ENCODE results near the gene DUOXA2.
"Not testable (repeated sequence)": the region's sequence is repeated elsewhere in the genome, so short reads cannot be mapped to it uniquely, and the experiment has no call there.

The DUOXA2 gene

DNA sequence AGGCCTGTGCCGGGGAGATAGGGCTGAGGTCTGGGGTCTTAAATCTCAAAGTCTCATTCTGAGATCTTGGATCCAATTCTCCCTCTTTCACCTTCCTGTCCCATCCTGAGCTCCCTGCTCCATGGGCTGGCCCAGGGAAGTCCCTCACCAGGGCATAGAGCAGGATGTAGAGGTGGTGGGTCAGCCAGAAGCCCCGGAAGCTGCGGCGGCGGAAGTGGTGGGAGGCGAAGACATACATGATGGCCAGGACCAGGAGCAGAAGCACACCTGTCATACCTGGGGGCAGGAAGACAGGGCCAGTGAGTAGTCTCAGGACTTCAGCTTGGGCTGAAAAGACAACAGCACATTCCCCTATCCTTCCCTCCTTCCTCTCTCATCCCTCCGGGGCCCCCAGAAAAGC lies 16.7 kb upstream of the DUOXA2 start:
- DNase-seq = no peak

- DNase-seq = no peak
These were observed 14.5 kb upstream of the DUOXA2 start for GRCh38 chr15:45099549-45100165.

DNA sequence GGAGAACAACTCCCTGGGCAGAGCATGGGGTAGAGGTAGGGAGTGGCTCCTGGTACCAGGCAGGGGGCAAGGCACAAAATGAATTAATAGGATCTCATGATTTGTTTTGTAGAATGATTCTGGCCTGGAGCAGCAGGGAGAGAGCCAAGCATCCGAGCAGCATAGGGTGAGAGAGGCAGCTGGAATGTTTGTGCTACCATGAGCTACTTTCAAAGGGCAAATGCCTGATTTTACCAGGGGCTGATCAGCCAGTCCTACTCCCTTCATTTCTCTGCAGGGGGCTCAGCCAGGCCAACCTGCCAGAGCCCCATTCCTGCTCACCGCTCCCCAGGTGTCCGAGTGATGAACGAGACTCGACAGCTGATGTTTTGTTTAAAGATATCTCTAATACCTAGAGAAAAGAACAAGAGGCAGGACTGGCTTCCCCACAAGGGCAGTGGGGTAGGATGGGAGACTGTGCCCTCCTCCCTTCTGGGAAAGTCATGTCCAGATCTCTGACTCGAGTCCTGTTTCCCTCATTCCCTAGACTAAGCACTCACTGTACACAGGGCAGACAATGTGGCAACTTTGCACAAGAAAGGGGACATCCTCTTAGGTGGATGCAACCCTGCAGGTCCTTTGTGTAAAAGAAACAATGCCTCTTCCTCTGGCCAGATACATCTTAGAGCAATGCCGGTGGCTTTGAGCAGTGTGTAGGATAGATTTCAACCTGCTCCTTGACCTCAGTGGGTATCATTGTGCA lies 13.1 kb upstream of the DUOXA2 start:
- no peak for DNase-seq

GRCh38 chr15:45101749-45102148 lies 12.4 kb upstream of the DUOXA2 start:
- no peak for DNase-seq

- DNase-seq = no peak
These were observed 11.9 kb upstream of the DUOXA2 start for GRCh38 chr15:45102226-45102625.

DNA sequence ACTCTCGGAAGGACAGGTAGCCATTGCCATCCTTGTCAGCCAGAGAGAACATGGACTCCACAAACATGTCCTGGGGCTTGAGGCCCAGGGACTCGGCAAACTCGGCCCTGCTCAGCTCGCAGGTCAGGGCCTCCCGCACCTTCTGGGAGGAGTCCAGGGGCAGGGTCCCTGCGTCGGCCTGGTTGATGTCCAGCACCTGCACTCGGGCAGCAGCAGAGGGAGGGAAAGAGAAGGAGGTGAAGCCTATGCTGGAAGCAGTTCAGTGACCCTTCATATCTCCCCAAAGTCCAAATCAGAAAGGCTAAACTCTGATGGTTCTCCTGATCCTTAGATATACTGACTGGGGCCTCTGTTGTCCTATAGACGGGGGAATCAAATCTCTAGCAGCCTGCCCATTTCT lies 10.0 kb upstream of the DUOXA2 start:
- not testable (repeated sequence) for DNase-seq

DNA sequence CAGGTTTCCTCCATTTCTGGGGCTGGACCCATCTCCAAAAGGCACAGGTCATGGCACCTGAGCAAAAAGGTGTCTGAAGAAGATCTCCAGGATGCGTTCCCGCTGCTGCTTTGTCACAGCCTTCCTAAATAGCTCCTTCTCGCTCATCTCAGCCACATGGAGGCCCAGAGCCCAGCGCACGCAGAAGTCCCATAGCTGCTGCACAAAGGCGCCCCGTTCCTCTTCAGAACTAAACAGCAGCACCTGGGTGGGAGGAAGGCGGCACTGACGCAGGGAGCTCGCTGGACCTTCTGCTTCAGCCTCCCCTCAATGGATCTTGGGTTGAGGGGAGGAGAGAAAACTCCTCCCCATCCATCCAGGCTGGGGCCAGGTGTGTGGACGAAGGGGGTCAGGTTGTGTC lies 8.5 kb upstream of the DUOXA2 start:
- DNase-seq = no peak

- no peak for DNase-seq
These were observed 7.9 kb upstream of the DUOXA2 start for GRCh38 chr15:45106002-45106790.

DNA sequence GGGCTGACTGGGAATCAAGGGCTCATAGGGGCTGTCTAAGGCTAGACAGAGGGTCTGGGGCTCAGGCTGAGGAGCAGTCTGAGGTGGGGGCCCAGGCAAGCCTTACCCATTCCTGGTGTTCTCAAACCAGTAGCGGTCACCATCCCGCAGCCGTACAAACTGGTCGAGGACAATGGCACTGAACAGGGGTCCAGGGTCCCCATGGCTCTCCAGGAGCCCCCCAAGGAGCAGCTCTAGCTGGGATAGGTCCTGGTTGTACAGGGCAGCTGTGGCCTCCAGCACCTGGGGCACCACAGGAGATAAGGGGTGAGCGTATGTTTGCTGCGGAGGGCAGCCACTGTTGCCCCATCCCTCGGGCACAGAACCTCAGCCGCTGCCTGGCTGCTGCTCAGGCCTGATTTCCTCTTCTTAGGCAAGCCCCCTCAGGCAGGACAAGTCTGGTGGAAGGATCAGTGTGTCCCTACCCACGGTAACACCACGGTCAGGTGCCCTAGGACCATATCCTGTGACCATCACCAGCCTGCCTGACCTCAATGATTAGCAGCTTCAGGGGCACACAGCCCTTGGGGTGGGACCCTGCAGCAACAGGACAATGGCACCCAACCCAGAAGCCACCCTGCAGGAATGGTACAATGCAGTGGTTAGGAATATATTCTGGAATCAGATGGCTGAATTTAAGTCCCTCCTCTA lies 6.0 kb upstream of the DUOXA2 start:
- no peak for DNase-seq

- DNase-seq = no peak
These were observed 3.8 kb upstream of the DUOXA2 start for GRCh38 chr15:45110256-45110820.

- DNase-seq = no peak
These were observed 2.6 kb upstream of the DUOXA2 start for GRCh38 chr15:45111390-45112142.

DNA sequence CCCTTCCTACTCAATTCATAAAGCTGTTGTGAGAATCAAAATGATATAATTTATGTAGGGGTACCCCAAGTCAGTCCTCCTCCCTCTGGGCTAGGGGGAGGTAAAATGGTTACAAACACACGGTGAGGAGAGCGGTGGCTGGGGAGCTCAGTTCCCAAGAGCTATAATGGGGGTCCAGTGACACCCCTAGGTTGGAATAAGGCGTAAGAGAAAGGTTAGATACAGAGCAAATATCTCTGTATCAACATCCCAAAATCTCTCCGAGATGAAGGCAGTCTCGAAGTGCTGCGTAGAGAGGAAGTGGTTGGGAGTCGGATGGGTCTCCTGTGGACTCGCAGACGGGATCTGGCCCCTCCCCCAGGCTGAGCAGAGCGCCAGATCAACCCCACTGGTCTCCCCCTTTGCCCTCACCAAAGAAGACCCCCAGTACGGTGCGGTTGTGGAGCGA lies 2.0 kb upstream of the DUOXA2 start:
- no peak for DNase-seq

DNA sequence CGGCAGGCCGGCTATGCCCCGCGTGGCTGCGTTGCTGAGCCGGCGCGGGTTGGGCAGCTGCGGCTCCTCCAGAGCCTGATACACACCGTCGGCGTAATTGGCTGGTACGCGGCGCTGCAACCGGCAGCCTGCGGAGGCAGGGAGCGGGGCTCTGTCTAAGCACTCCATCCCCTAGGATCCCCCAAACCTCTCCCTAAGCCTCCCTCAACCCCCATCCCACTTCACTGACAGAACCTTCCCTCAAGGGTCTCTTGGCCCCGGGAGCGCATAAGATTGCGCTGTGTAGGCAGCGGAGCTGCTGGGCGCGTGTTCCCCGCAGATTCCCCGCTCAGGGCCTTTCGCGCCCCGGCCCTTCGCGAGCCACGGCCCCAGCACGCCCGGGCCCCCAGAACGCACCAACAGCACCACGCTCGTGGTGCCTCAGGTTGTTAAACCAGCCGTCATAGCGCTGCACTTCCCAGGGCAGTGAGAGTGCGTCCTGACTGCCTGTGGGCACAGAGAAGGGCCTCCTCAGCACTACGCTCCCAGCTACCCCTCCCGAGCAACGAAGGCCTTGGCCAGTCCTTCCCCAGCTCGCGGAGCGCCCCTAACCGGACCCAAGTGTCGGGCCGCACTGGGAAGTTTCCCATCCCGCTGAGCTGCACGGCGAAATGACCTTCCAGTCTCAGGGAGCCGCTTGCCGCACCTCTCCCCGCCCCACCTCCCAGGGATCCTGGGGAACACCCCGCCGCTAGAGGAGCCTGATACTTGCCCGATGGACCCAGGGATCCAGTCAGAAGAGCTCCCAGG lies 1.3 kb upstream of the DUOXA2 start:
- DNase-seq = no peak

DNA sequence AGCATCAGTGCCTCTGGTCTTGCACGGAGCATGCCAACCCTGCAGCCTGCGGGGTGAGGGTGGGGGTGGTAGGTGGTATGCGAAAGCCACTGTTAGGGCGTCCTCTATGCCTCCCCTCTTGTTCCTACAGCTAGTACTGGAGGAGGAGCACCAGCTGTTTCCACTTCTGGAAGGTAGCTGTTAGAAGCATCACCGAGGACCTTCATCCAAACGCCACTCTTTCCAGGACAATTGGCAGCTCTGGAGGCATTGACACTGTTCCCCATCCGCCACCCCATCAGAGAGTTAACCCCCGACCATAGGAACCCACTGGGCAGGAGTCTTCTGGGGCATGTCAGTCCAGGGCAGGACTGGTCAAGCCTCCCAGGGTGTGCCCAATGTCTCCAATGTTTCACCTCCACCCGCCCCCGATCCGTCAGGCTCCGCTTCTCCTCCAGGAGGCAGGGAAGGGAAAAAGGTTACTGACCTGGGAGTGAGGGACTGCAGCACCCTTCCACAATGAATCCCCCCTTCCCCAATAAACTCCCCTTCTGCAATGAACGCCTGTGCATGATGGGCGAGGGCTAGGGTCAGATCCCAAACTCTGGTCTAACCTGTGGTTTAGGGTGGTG lies 641 bp upstream of the DUOXA2 start:
- no peak for DNase-seq

- DNase-seq = no peak
These were observed 592 bp downstream of the DUOXA2 start for GRCh38 chr15:45114751-45115085.

- no peak for DNase-seq
These were observed 1.2 kb downstream of the DUOXA2 start for GRCh38 chr15:45115312-45115820.

DNA sequence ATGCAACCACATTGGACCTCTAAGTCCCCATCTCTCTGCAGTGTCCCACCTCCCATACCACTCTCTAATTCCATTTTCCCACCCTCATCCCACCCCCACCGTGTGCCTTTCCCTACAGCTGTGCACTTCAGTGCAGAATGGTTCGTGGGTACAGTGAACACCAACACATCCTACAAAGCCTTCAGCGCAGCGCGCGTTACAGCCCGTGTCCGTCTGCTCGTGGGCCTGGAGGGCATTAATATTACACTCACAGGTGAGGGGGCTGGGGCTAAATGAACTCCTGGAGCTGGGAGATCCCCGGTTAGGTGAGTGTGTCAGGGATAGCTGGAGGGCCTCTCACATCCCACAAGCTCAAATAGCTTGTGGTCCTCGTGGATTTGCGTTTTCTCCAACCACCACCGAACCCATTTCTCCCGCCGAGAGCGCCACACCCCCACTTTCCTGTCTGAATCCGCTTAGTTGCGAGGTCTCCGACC lies 1.9 kb downstream of the DUOXA2 start:
- DNase-seq = no peak

- no peak for DNase-seq
These were observed 2.6 kb downstream of the DUOXA2 start for GRCh38 chr15:45116482-45117307.

GRCh38 chr15:45117308-45118130 lies 3.4 kb downstream of the DUOXA2 start:
- no peak for DNase-seq
